Lung (tissue), 12 donors: ENCODE results near the gene KCNMB2. TPM values are rescaled to one million over a fixed set of nuclear protein-coding genes. Genes with fewer than 3 reads are reported as not detected.

Experiments used
- ATAC-seq: fragments of 200-7000 bp; cut with Tn5 transposase; one replicate; pipeline ENCODE4 v1.9.1; 2020; ENCODE audit warnings: moderate number of reproducible peaks; ENCODE audit not compliant: insufficient read depth, low FRiP score
- DNase-seq, 3 donors: peaks; one replicate each; pipeline ENCODE4 v3.0.0-alpha.2; 2013 to 2017
- H3K27ac ChIP-seq, 2 donors: one replicate each; pipeline ENCODE4 v1.5.1; 2013; ENCODE audit warnings: mild to moderate bottlenecking in 2 of 2, moderate library complexity in 2 of 2, control low read depth in 1 of 2, inconsistent platforms in 1 of 2, low read depth in 1 of 2, low read length in 1 of 2
- H3K27me3 ChIP-seq, 3 donors: one replicate each; pipeline ENCODE4 v1.5.1; 2013; ENCODE audit warnings: low read length in 2 of 3; ENCODE audit not compliant: control insufficient read depth in 3 of 3, insufficient read depth in 3 of 3
- H3K36me3 ChIP-seq, 4 donors: one replicate each; pipeline ENCODE4 v1.5.1; 2013; ENCODE audit warnings: low read length in 4 of 4, mild to moderate bottlenecking in 1 of 4, moderate library complexity in 1 of 4; ENCODE audit not compliant: control insufficient read depth in 4 of 4, insufficient read depth in 4 of 4
- H3K4me1 ChIP-seq, 5 donors: one replicate each; pipeline ENCODE4 v1.5.1; 2013; ENCODE audit warnings: low read length in 5 of 5, mild to moderate bottlenecking in 2 of 5, moderate library complexity in 1 of 5; ENCODE audit not compliant: control insufficient read depth in 5 of 5, insufficient read depth in 5 of 5
- H3K4me3 ChIP-seq: one replicate; pipeline ENCODE4 v1.5.1; 2013; ENCODE audit warnings: mild to moderate bottlenecking, control low read depth, moderate library complexity
- H3K9ac ChIP-seq, 2 donors: one replicate each; pipeline ENCODE4 v1.5.1; 2013; ENCODE audit warnings: low read length in 2 of 2, control low read depth in 1 of 2; ENCODE audit not compliant: insufficient read depth in 1 of 2
- H3K9me3 ChIP-seq, 4 donors: one replicate each; pipeline ENCODE4 v1.5.1; 2013; ENCODE audit warnings: low read length in 3 of 4, mild to moderate bottlenecking in 1 of 4, moderate library complexity in 1 of 4; ENCODE audit not compliant: control insufficient read depth in 4 of 4, insufficient read depth in 3 of 4
- CTCF ChIP-seq: IDR thresholded peaks from 2 replicates; pipeline ENCODE4 v1.5.1; 2012; ENCODE audit warnings: mild to moderate bottlenecking; ENCODE audit errors: control extremely low read depth, extremely low read depth
- WGBS, 2 donors: extraction: QIAGEN DNeasy Blood & Tissue Kit; methylation state at CpG; one replicate each; pipeline ENCODE4 v1.1.7; 2013; 5-methylcytosine and 5-hydroxymethylcytosine counted together
- polyA plus RNA-seq, 2 donors: library from polyadenylated mRNA; stranded (reverse); fragments of 200-250 nt; gene quantifications; one replicate each; pipeline ENCODE4 v1.2.1, GENCODE V29; 2013
- total RNA-seq, 2 donors: library from RNA; depleted of rRNA in 1 of 2; stranded (reverse); fragments of >200 nt in 1 of 2; gene quantifications; one replicate each; pipeline ENCODE4 v1.2.1, GENCODE V29; 2014 to 2021
- donor health status: control.
- donor health status: control.
- donor health status: Bipolar disorder and iron deficiency.
- donor health status: healthy.
- donor health status: DM: yes; HTN: yes; CAD: no.

KCNMB2 gene
- total and polyA plus RNA-seq, 4 donors = 0.62 to 12.2 (median 1.2) TPM

GRCh38 chr3:178735032-178735674, 198.9 kb downstream of the KCNMB2 start:
- H3K4me1 ChIP-seq = peaks cover 0 to 2% (median 0%) of the 10 kb centered on the region in 5 donors
- 76 to 88% methylated on average over 4 of the region's 4 CpGs for WGBS, 2 donors
- no peak overlapping the region for H3K9ac ChIP-seq
- H3K27me3 ChIP-seq = no peaks in the 10 kb centered on the region
- DNase-seq (no peak), ATAC-seq (no peak)
- no peaks in the 10 kb centered on the region for H3K9me3 ChIP-seq
- peak overlapping the region in 1 of 2 donors; percentile 41 for H3K27ac ChIP-seq
- TF ChIP-seq CTCF = no peak
- H3K4me3 ChIP-seq = no peak overlapping the region
- H3K36me3 ChIP-seq = no peaks in the 10 kb centered on the region

GRCh38 chr3:178736300-178736699, 200.1 kb downstream of the KCNMB2 start:
- TF ChIP-seq CTCF = no peak
- 59 to 72% methylated on average over 3 of the region's 3 CpGs for WGBS, 2 donors
- peak overlapping the region in 1 of 2 donors; percentile 41 for H3K27ac ChIP-seq
- no peaks in the 10 kb centered on the region for H3K36me3 ChIP-seq
- no peak overlapping the region for H3K9ac ChIP-seq
- no peak for ATAC-seq
- no peak overlapping the region for H3K4me3 ChIP-seq
- H3K9me3 ChIP-seq = no peaks in the 10 kb centered on the region
- peak; percentile 17 to 38 (median 25) for DNase-seq
- H3K27me3 ChIP-seq = no peaks in the 10 kb centered on the region
- peaks cover 0 to 2% (median 0%) of the 10 kb centered on the region in 5 donors for H3K4me1 ChIP-seq

DNA sequence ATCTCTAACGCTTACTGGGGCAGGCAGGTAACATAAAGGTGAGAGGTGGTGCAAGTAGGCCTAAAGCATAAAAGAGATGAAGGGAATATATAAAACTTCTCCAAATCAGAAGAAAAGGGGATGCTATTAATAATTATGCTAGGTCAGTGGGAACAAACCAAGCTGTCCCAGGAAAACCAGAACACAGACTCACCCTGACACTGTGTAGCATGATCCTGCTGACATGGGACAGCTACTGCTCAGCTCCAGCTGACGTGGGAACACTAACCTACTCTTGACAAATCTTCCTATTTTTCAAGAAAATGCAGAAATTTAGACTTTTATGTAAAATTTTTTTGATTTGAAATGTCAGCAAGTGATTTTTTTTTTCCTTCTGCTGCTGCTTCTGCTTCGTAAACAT, 203.5 kb downstream of the KCNMB2 start:
- Histone ChIP-seq H3K27ac (no peak overlapping the region), H3K27me3 (no peaks in the 10 kb centered on the region), H3K9ac (no peak overlapping the region), H3K4me1 (peaks cover 0 to 2% (median 0%) of the 10 kb centered on the region in 5 donors), H3K9me3 (no peaks in the 10 kb centered on the region), H3K4me3 (no peak overlapping the region), H3K36me3 (no peaks in the 10 kb centered on the region)
- no peak for DNase-seq
- ATAC-seq = no peak
- WGBS, 2 donors = 76 to 92% methylated on average over 3 of the region's 3 CpGs
- no peak for TF ChIP-seq CTCF

DNA sequence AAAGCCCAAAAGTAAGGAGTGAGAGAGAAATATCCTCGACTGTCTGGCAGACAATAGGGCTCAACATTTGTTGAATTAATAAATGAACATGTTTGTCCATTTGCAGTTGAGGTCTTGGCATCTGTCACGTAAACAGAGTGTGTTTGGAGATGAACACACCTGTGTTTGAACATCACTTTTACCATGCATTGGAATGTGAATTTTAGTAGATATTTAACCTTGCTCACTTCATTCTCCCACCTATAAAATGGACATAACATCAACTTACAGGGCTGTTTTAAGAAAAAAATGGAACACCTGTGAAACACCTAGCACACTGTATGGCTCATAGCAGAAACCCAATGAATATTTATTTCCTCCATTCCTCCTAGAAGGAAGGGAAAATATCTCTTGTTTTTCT, 204.8 kb downstream of the KCNMB2 start:
- Histone ChIP-seq H3K9ac (no peak overlapping the region), H3K36me3 (no peaks in the 10 kb centered on the region), H3K4me3 (no peak overlapping the region), H3K27ac (no peak overlapping the region), H3K9me3 (peaks cover 0 to 2% (median 0%) of the 10 kb centered on the region in 4 donors), H3K4me1 (no peaks in the 10 kb centered on the region), H3K27me3 (no peaks in the 10 kb centered on the region)
- ATAC-seq (no peak), DNase-seq (no peak)
- WGBS, 2 donors = 48 to 68% methylated on average over 2 of the region's 2 CpGs
- no peak for TF ChIP-seq CTCF
